HG02870 (cell line): ENCODE data around the gene GLRA3.
"Not testable (repeated sequence)": the region's sequence is repeated elsewhere in the genome, so short reads cannot be mapped to it uniquely, and the experiment has no call there.

Experiments
- ATAC-seq: cut with Tn5 transposase; IDR thresholded peaks from one replicate; pipeline ENCODE4 v1.9.1; 2021; ENCODE audit warnings: mild to moderate bottlenecking, moderate library complexity; ENCODE audit not compliant: unreplicated experiment

The GLRA3 gene

GRCh38 chr4:174813292-174813691 is 15.8 kb downstream of the GLRA3 start:
- ATAC-seq: no peak

GRCh38 chr4:174810834-174811233 is 18.2 kb downstream of the GLRA3 start:
- ATAC-seq: no peak

GRCh38 chr4:174808836-174809235 is 20.2 kb downstream of the GLRA3 start:
- no peak for ATAC-seq

GRCh38 chr4:174808119-174808518 is 20.9 kb downstream of the GLRA3 start:
- no peak for ATAC-seq

GRCh38 chr4:174805746-174806145 is 23.3 kb downstream of the GLRA3 start:
- ATAC-seq: no peak

GRCh38 chr4:174794543-174795094 is 34.4 kb downstream of the GLRA3 start:
- no peak for ATAC-seq

- ATAC-seq: no peak
Measured at GRCh38 chr4:174789657-174790056, 39.4 kb downstream of the GLRA3 start.

- ATAC-seq: not testable (repeated sequence)
Measured at GRCh38 chr4:174778274-174778986, 50.6 kb downstream of the GLRA3 start.

- ATAC-seq: no peak
Measured at GRCh38 chr4:174775366-174775765, 53.7 kb downstream of the GLRA3 start.

- peak; percentile 77 for ATAC-seq
Measured at GRCh38 chr4:174764105-174764729, 64.8 kb downstream of the GLRA3 start.

- ATAC-seq: peak; percentile 69
Measured at GRCh38 chr4:174763454-174764104, 65.5 kb downstream of the GLRA3 start.

GRCh38 chr4:174761451-174761850 is 67.6 kb downstream of the GLRA3 start:
- no peak for ATAC-seq

GRCh38 chr4:174757736-174758135 is 71.3 kb downstream of the GLRA3 start:
- no peak for ATAC-seq

GRCh38 chr4:174753021-174753420 is 76.0 kb downstream of the GLRA3 start:
- no peak for ATAC-seq

GRCh38 chr4:174752026-174752425 is 77.0 kb downstream of the GLRA3 start:
- no peak for ATAC-seq

GRCh38 chr4:174749091-174749490 is 80.0 kb downstream of the GLRA3 start:
- no peak for ATAC-seq

GRCh38 chr4:174746710-174747109 is 82.3 kb downstream of the GLRA3 start:
- no peak for ATAC-seq

GRCh38 chr4:174742561-174742960 is 86.5 kb downstream of the GLRA3 start:
- ATAC-seq: no peak

GRCh38 chr4:174739576-174739975 is 89.5 kb downstream of the GLRA3 start:
- no peak for ATAC-seq

GRCh38 chr4:174734181-174734580 is 94.9 kb downstream of the GLRA3 start:
- ATAC-seq: no peak

- no peak for ATAC-seq
Measured at GRCh38 chr4:174717828-174718227, 111.2 kb downstream of the GLRA3 start.
